T-helper 17 cell (primary cell): ENCODE measurements around the gene HTD2. TPM values are rescaled to one million over a fixed set of nuclear protein-coding genes. Genes with fewer than 3 reads are reported as not detected.
"Not testable (repeated sequence)": the region's sequence is repeated elsewhere in the genome, so short reads cannot be mapped to it uniquely, and the experiment has no call there.

ENCODE experiments used
- ATAC-seq: fragments of 150-1000 bp; cut with Tn5 transposase; 2 replicates; pipeline ENCODE4 v1.10.0; 2021; ENCODE audit warnings: mild to moderate bottlenecking, moderate library complexity
- DNase-seq, 3 donors: peaks; one replicate each; pipeline versions ENCODE4 v3.0.0 to v3.0.0-alpha.2; 2020 to 2021
- H3K9me3 ChIP-seq: one replicate; pipeline ENCODE4 v1.7.0; 2013; ENCODE audit warnings: low read length, mild to moderate bottlenecking; ENCODE audit not compliant: control insufficient read depth, poor library complexity, severe bottlenecking
- H3K27ac Mint-ChIP-seq: one replicate; pipeline ENCODE4 v1.8.0; 2022; ENCODE audit warnings: mild to moderate bottlenecking, moderate library complexity, mixed read lengths
- H3K27me3 Mint-ChIP-seq: one replicate; pipeline ENCODE4 v1.8.0; 2022; ENCODE audit warnings: mixed read lengths
- H3K36me3 Mint-ChIP-seq: one replicate; pipeline ENCODE4 v1.8.0; 2022; ENCODE audit warnings: low read depth, mixed read lengths
- H3K4me1 Mint-ChIP-seq: one replicate; pipeline ENCODE4 v1.8.0; 2022; ENCODE audit warnings: mild to moderate bottlenecking, mixed read lengths
- H3K4me3 Mint-ChIP-seq: one replicate; pipeline ENCODE4 v1.8.0; 2022; ENCODE audit warnings: mild to moderate bottlenecking, moderate library complexity, mixed read lengths
- total RNA-seq, 4 donors: library from RNA in 2 of 4; stranded (reverse) in 2 of 4; gene quantifications; one replicate each; pipeline ENCODE4 v1.2.3 and lab custom pipeline; 2022 to 2026

HTD2 gene
- total RNA-seq, 2 donors from 2014 or later, result 6.9 to 7.3 TPM

- no peak overlapping the region for H3K4me3 Mint-ChIP-seq
- H3K36me3 Mint-ChIP-seq, result peaks cover 8% of the 10 kb centered on the region
- no peak for ATAC-seq
- DNase-seq, result no peak
- peaks cover 2% of the 10 kb centered on the region for H3K4me1 Mint-ChIP-seq
- no peak overlapping the region for H3K27ac Mint-ChIP-seq
- no peaks in the 10 kb centered on the region for H3K9me3 ChIP-seq
- no peaks in the 10 kb centered on the region for H3K27me3 Mint-ChIP-seq
These were observed 32.2 kb upstream of the HTD2 start for GRCh38 chr3:58274027-58274614.

- H3K27ac Mint-ChIP-seq, result no peak overlapping the region
- ATAC-seq (no peak), DNase-seq (no peak)
- peaks cover 17% of the 10 kb centered on the region for H3K36me3 Mint-ChIP-seq
- no peaks in the 10 kb centered on the region for H3K27me3 Mint-ChIP-seq
- no peaks in the 10 kb centered on the region for H3K9me3 ChIP-seq
- H3K4me3 Mint-ChIP-seq, result no peak overlapping the region
- peaks cover 3% of the 10 kb centered on the region for H3K4me1 Mint-ChIP-seq
These were observed 25.3 kb upstream of the HTD2 start for GRCh38 chr3:58281069-58281468.

GRCh38 chr3:58285334-58285733 lies 21.0 kb upstream of the HTD2 start:
- H3K9me3 ChIP-seq, result no peaks in the 10 kb centered on the region
- H3K36me3 Mint-ChIP-seq, result peaks cover 14% of the 10 kb centered on the region
- H3K27me3 Mint-ChIP-seq, result no peaks in the 10 kb centered on the region
- H3K4me3 Mint-ChIP-seq, result no peak overlapping the region
- no peak overlapping the region for H3K27ac Mint-ChIP-seq
- DNase-seq, result no peak
- H3K4me1 Mint-ChIP-seq, result peaks cover 3% of the 10 kb centered on the region
- ATAC-seq, result no peak

GRCh38 chr3:58287354-58287753 lies 19.0 kb upstream of the HTD2 start:
- H3K4me1 Mint-ChIP-seq, result peaks cover 3% of the 10 kb centered on the region

GRCh38 chr3:58288011-58288728 lies 18.1 kb upstream of the HTD2 start:
- DNase-seq (no peak), ATAC-seq (no peak)
- peaks cover 3% of the 10 kb centered on the region for H3K4me1 Mint-ChIP-seq
- no peak overlapping the region for H3K27ac Mint-ChIP-seq
- peaks cover 10% of the 10 kb centered on the region for H3K36me3 Mint-ChIP-seq
- H3K27me3 Mint-ChIP-seq, result no peaks in the 10 kb centered on the region
- no peaks in the 10 kb centered on the region for H3K9me3 ChIP-seq
- no peak overlapping the region for H3K4me3 Mint-ChIP-seq

More at GRCh38 chr3:58287354-58287753, 19.0 kb upstream of the HTD2 start:
- H3K4me3 Mint-ChIP-seq, result no peak overlapping the region
- H3K9me3 ChIP-seq, result no peaks in the 10 kb centered on the region
- no peak for ATAC-seq
- H3K27ac Mint-ChIP-seq, result no peak overlapping the region
- H3K27me3 Mint-ChIP-seq, result no peaks in the 10 kb centered on the region
- DNase-seq, result no peak
- H3K36me3 Mint-ChIP-seq, result peaks cover 10% of the 10 kb centered on the region

GRCh38 chr3:58288964-58289613 lies 17.2 kb upstream of the HTD2 start:
- not testable (repeated sequence) for ATAC-seq, H3K27me3 Mint-ChIP-seq, H3K4me3 Mint-ChIP-seq, H3K9me3 ChIP-seq, H3K27ac Mint-ChIP-seq, H3K4me1 Mint-ChIP-seq, H3K36me3 Mint-ChIP-seq, DNase-seq

GRCh38 chr3:58290446-58290845 lies 15.9 kb upstream of the HTD2 start:
- not testable (repeated sequence) for ATAC-seq, H3K4me1 Mint-ChIP-seq, H3K27me3 Mint-ChIP-seq, H3K36me3 Mint-ChIP-seq, H3K9me3 ChIP-seq, DNase-seq, H3K4me3 Mint-ChIP-seq, H3K27ac Mint-ChIP-seq

- Mint-ChIP-seq H3K36me3 (peaks cover 5% of the 10 kb centered on the region), H3K4me1 (no peaks in the 10 kb centered on the region), H3K27me3 (peaks cover 6% of the 10 kb centered on the region), H3K4me3 (no peak overlapping the region), H3K27ac (no peak overlapping the region)
- H3K9me3 ChIP-seq, result no peaks in the 10 kb centered on the region
- no peak for ATAC-seq
- no peak for DNase-seq
These were observed 14.5 kb upstream of the HTD2 start for GRCh38 chr3:58291671-58292338.

- Mint-ChIP-seq H3K4me1 (no peaks in the 10 kb centered on the region), H3K4me3 (no peak overlapping the region), H3K27me3 (peaks cover 6% of the 10 kb centered on the region), H3K36me3 (peaks cover 5% of the 10 kb centered on the region), H3K27ac (no peak overlapping the region)
- DNase-seq (no peak), ATAC-seq (no peak)
- no peaks in the 10 kb centered on the region for H3K9me3 ChIP-seq
These were observed 13.5 kb upstream of the HTD2 start for GRCh38 chr3:58292866-58293265.

GRCh38 chr3:58293516-58293915 lies 12.8 kb upstream of the HTD2 start:
- DNase-seq (no peak), ATAC-seq (no peak)
- no peak overlapping the region for H3K4me3 Mint-ChIP-seq
- H3K27ac Mint-ChIP-seq, result no peak overlapping the region
- H3K4me1 Mint-ChIP-seq, result no peaks in the 10 kb centered on the region
- peaks cover 12% of the 10 kb centered on the region for H3K27me3 Mint-ChIP-seq
- H3K9me3 ChIP-seq, result no peaks in the 10 kb centered on the region
- H3K36me3 Mint-ChIP-seq, result peaks cover 5% of the 10 kb centered on the region

- Mint-ChIP-seq H3K4me3 (no peak overlapping the region), H3K36me3 (peaks cover 5% of the 10 kb centered on the region), H3K27ac (no peak overlapping the region), H3K4me1 (no peaks in the 10 kb centered on the region), H3K27me3 (peaks cover 19% of the 10 kb centered on the region)
- H3K9me3 ChIP-seq, result no peaks in the 10 kb centered on the region
- ATAC-seq (no peak), DNase-seq (no peak)
These were observed 10.1 kb upstream of the HTD2 start for GRCh38 chr3:58296269-58296668.

- no peaks in the 10 kb centered on the region for H3K9me3 ChIP-seq
- Mint-ChIP-seq H3K27me3 (peaks cover 19% of the 10 kb centered on the region), H3K27ac (no peak overlapping the region), H3K36me3 (peaks cover 5% of the 10 kb centered on the region), H3K4me3 (no peak overlapping the region), H3K4me1 (no peaks in the 10 kb centered on the region)
- no peak for DNase-seq
- no peak for ATAC-seq
These were observed 9.5 kb upstream of the HTD2 start for GRCh38 chr3:58296843-58297242.

GRCh38 chr3:58298190-58298589 lies 8.1 kb upstream of the HTD2 start:
- Mint-ChIP-seq H3K27ac (no peak overlapping the region), H3K4me3 (no peak overlapping the region), H3K27me3 (peaks cover 27% of the 10 kb centered on the region), H3K36me3 (peaks cover 5% of the 10 kb centered on the region), H3K4me1 (no peaks in the 10 kb centered on the region)
- DNase-seq, result no peak
- no peaks in the 10 kb centered on the region for H3K9me3 ChIP-seq
- ATAC-seq, result no peak
